OCI-LY3 (cell line): ENCODE results near the gene ADARB1.
A peak's percentile ranks its signal among the peaks of the same experiment; 100 is the strongest.

Experiments used
- H2AFZ ChIP-seq: fragments of 200-600, 300-600 bp; shearing (Covaris generic); 2 replicates; pipeline ENCODE4 v1.6.0; 2014; ENCODE audit warnings: antibody characterized with exemption, low read depth, low read length
- H3K27ac ChIP-seq: fragments of 200-600, 300-600 bp; sonication (generic); 2 replicates; pipeline ENCODE4 v1.5.1; 2014; ENCODE audit warnings: mild to moderate bottlenecking, low read length, moderate library complexity, mixed read lengths
- H3K27me3 ChIP-seq: fragments of 200-600, 300-600 bp; sonication (generic); 2 replicates; pipeline ENCODE4 v1.6.1; 2014; ENCODE audit warnings: low read depth, low read length, mixed read lengths
- H3K36me3 ChIP-seq: fragments of 200-600, 300-600 bp; sonication (generic); replicated peaks from 2 replicates; pipeline ENCODE3; 2014; ENCODE audit warnings: low read depth, low read length, mixed read lengths
- H3K4me1 ChIP-seq: fragments of 300-600, 200-600 bp; sonication (generic); 2 replicates; pipeline ENCODE4 v1.6.1; 2014; ENCODE audit warnings: low read length, mixed read lengths
- H3K4me2 ChIP-seq: fragments of 200-600, 300-600 bp; sonication (generic); 2 replicates; pipeline ENCODE4 v1.6.1; 2014; ENCODE audit warnings: low read length, mixed read lengths
- H3K4me3 ChIP-seq: fragments of 300-600, 200-600 bp; sonication (generic); 2 replicates; pipeline ENCODE4 v1.5.1; 2014; ENCODE audit warnings: antibody characterized with exemption, mild to moderate bottlenecking, low read length, moderate library complexity
- H3K79me2 ChIP-seq: fragments of 300-600, 200-600 bp; shearing (Covaris generic); 2 replicates; pipeline ENCODE4 v1.6.1; 2014; ENCODE audit warnings: mild to moderate bottlenecking, low read length, mixed read lengths
- H3K9ac ChIP-seq: fragments of 300-600, 200-600 bp; shearing (Covaris generic); 2 replicates; pipeline ENCODE4 v1.6.0; 2014; ENCODE audit warnings: mild to moderate bottlenecking, low read length, moderate library complexity
- H3K9me3 ChIP-seq: fragments of 200-600, 300-600 bp; shearing (Covaris generic); 2 replicates; pipeline ENCODE4 v1.6.1; 2014; ENCODE audit warnings: low read length, mixed read lengths; ENCODE audit not compliant: insufficient read depth
- H4K20me1 ChIP-seq: fragments of 200-600, 300-600 bp; sonication (generic); 2 replicates; pipeline ENCODE4 v1.6.1; 2016; ENCODE audit warnings: low read length, mixed read lengths; ENCODE audit not compliant: insufficient read depth
- CTCF ChIP-seq: fragments of 200-600, 300-600 bp; sonication (generic); IDR thresholded peaks from 2 replicates; pipeline ENCODE4 v1.5.1; 2014; ENCODE audit warnings: antibody characterized with exemption, low read length, low read depth
- EZH2phosphoT487 ChIP-seq: fragments of 200-600 bp; shearing (Covaris generic); IDR thresholded peaks from 2 replicates; pipeline ENCODE4 v1.6.1; 2018; ENCODE audit warnings: antibody characterized with exemption, mixed run types, low read depth

Gene ADARB1

GRCh38 chr21:45252448-45252925 lies 178.1 kb downstream of the ADARB1 start:
- Histone ChIP-seq H3K9me3 (no peaks in the 10 kb centered on the region), H4K20me1 (no peaks in the 10 kb centered on the region), H3K9ac (no peak overlapping the region), H3K4me1 (peaks cover 3% of the 10 kb centered on the region; the same call in 1 of the 2 replicates), H2AFZ (no peak overlapping the region), H3K36me3 (no peaks in the 10 kb centered on the region), H3K79me2 (no peaks in the 10 kb centered on the region), H3K4me2 (no peak overlapping the region), H3K4me3 (no peak overlapping the region), H3K27me3 (no peaks in the 10 kb centered on the region), H3K27ac (no peak overlapping the region)
- no peak for TF ChIP-seq EZH2phosphoT487
- TF ChIP-seq CTCF: no peak

GRCh38 chr21:45253180-45253579 lies 178.8 kb downstream of the ADARB1 start:
- TF ChIP-seq CTCF: no peak
- TF ChIP-seq EZH2phosphoT487: no peak
- Histone ChIP-seq H3K9me3 (no peaks in the 10 kb centered on the region), H3K4me2 (no peak overlapping the region), H3K9ac (no peak overlapping the region), H3K27me3 (no peaks in the 10 kb centered on the region), H3K27ac (no peak overlapping the region), H2AFZ (no peak overlapping the region), H3K79me2 (no peaks in the 10 kb centered on the region), H3K4me1 (peaks cover 3% of the 10 kb centered on the region; the same call in 1 of the 2 replicates), H3K36me3 (no peaks in the 10 kb centered on the region), H3K4me3 (no peak overlapping the region), H4K20me1 (no peaks in the 10 kb centered on the region)

- Histone ChIP-seq H3K9ac (no peak overlapping the region), H3K4me3 (no peak overlapping the region), H4K20me1 (no peaks in the 10 kb centered on the region), H3K79me2 (no peaks in the 10 kb centered on the region), H3K9me3 (no peaks in the 10 kb centered on the region), H3K27me3 (no peaks in the 10 kb centered on the region), H2AFZ (no peak overlapping the region), H3K27ac (no peak overlapping the region), H3K4me1 (peaks cover 3% of the 10 kb centered on the region; the same call in 1 of the 2 replicates), H3K36me3 (no peaks in the 10 kb centered on the region), H3K4me2 (no peak overlapping the region)
- no peak for TF ChIP-seq EZH2phosphoT487
- TF ChIP-seq CTCF: no peak
Measured at GRCh38 chr21:45253633-45254459, 179.5 kb downstream of the ADARB1 start.

DNA sequence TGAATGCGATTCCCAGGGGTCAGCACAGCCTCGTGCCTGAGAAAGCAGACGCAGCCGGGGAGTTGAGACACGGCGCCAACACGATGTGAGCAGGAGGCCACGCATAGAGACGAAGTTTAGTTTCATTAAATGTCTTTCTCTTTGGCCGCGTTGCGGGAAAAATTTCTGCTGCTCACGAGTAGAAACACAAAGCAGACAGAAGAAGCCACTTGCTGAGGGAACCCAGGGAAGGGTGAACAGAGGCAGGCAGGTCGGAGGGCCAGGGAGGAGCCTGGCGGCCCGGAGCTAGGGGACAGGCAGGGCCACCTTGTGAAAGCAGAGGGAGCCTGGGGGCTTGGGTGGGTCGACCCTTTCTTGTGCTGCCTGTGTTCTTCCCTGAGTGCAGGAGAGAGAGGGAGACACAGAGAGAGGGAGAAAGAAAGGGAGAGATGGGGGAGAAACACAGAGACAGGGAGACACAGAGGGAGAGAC lies 180.1 kb downstream of the ADARB1 start:
- H3K36me3 ChIP-seq: no peaks in the 10 kb centered on the region
- H3K4me2 ChIP-seq: peak overlapping the region; percentile 57
- no peaks in the 10 kb centered on the region for H3K9me3 ChIP-seq
- H4K20me1 ChIP-seq: no peaks in the 10 kb centered on the region
- TF ChIP-seq CTCF (no peak), EZH2phosphoT487 (no peak)
- no peak overlapping the region for H3K27ac ChIP-seq
- H3K4me1 ChIP-seq: peaks cover 3% of the 10 kb centered on the region; the same call in 1 of the 2 replicates
- H3K27me3 ChIP-seq: no peaks in the 10 kb centered on the region
- H3K4me3 ChIP-seq: 0 out of 2 replicates have a peak overlapping the region, but pooled peaks have one; percentile 64
- H3K79me2 ChIP-seq: no peaks in the 10 kb centered on the region
- 0 out of 2 replicates have a peak overlapping the region, but pooled peaks have one; percentile 39 for H2AFZ ChIP-seq
- no peak overlapping the region for H3K9ac ChIP-seq
